WTC11 (cell line): Measurements from ENCODE around the gene DENND5A. TPM values are rescaled to one million over a fixed set of nuclear protein-coding genes. Genes with fewer than 3 reads are reported as not detected.

Experiments used
- ATAC-seq: fragments of 200-7000 bp; cut with Tn5 transposase; 2 replicates; pipeline ENCODE4 v1.10.0; 2021; ENCODE audit warnings: mild to moderate bottlenecking, moderate library complexity
- CTCF ChIA-PET: fragments of 300-600 bp; sonication (Branson Sonifier 250); formaldehyde crosslinking; loops from one replicate; lab custom pipeline; 2021; ENCODE audit warnings: antibody characterized with exemption; lab: Charles Lee
- POLR2A ChIA-PET: fragments of 350-600 bp; sonication (Branson Sonifier 250); formaldehyde crosslinking; loops from one replicate; lab custom pipeline; 2021; ENCODE audit warnings: antibody characterized with exemption; lab: Charles Lee
- DNase-seq: peaks from one replicate; pipeline ENCODE4 v3.0.0; 2021; ENCODE audit warnings: low spot score
- H3K27ac Mint-ChIP-seq: 2 replicates; pipeline ENCODE4 v1.8.0; 2021; ENCODE audit warnings: mixed read lengths
- H3K27me3 Mint-ChIP-seq: 2 replicates; pipeline ENCODE4 v1.8.0; 2021; ENCODE audit warnings: low read depth, mild to moderate bottlenecking, moderate library complexity, mixed read lengths
- H3K36me3 Mint-ChIP-seq: 2 replicates; pipeline ENCODE4 v1.8.0; 2021; ENCODE audit warnings: mixed read lengths
- H3K4me1 Mint-ChIP-seq: 2 replicates; pipeline ENCODE4 v1.8.0; 2022; ENCODE audit warnings: mixed read lengths
- H3K4me3 Mint-ChIP-seq: 2 replicates; pipeline ENCODE4 v1.8.0; 2021; ENCODE audit warnings: mild to moderate bottlenecking, moderate library complexity, mixed read lengths
- H3K9me3 Mint-ChIP-seq: 2 replicates; pipeline ENCODE4 v1.8.0; 2021; ENCODE audit warnings: mixed read lengths
- ATF1 ChIP-seq: sonication (generic); formaldehyde crosslinking; IDR thresholded peaks from 2 replicates; pipeline ENCODE4 v1.8.1; 2023; ENCODE audit warnings: mild to moderate bottlenecking, moderate library complexity, missing genetic modification reagents
- CREB1 ChIP-seq: sonication (generic); formaldehyde crosslinking; IDR thresholded peaks from 2 replicates; pipeline ENCODE4 v1.8.0; 2023; ENCODE audit warnings: mild to moderate bottlenecking, missing genetic modification reagents
- CTCF ChIP-seq: fragments of 200-600 bp; IDR thresholded peaks from 2 replicates; pipeline ENCODE4 v1.8.0; 2022; ENCODE audit warnings: antibody characterized with exemption
- ELF4 ChIP-seq: sonication (generic); formaldehyde crosslinking; IDR thresholded peaks from 2 replicates; pipeline ENCODE4 v1.8.1; 2022; ENCODE audit warnings: low read depth, mild to moderate bottlenecking, moderate library complexity, missing genetic modification reagents
- ERG ChIP-seq: fragments of 250-450 bp; sonication (Bioruptor Pico); IDR thresholded peaks from 2 replicates; pipeline ENCODE4 v1.8.0; 2021; ENCODE audit warnings: mild to moderate bottlenecking
- FOXJ3 ChIP-seq: sonication (generic); formaldehyde crosslinking; IDR thresholded peaks from 2 replicates; pipeline ENCODE4 v1.9.0; 2021; ENCODE audit warnings: missing genetic modification reagents, mild to moderate bottlenecking, borderline replicate concordance
- FOXP1 ChIP-seq: sonication (generic); formaldehyde crosslinking; IDR thresholded peaks from 2 replicates; pipeline ENCODE4 v1.8.0; 2022; ENCODE audit warnings: missing genetic modification reagents, mild to moderate bottlenecking, moderate library complexity, borderline replicate concordance
- GRHL2 ChIP-seq: fragments of 250-450 bp; sonication (Bioruptor Pico); IDR thresholded peaks from 2 replicates; pipeline ENCODE4 v1.8.0; 2022; ENCODE audit warnings: mild to moderate bottlenecking, moderate library complexity; ENCODE audit not compliant: insufficient replicate concordance, severe bottlenecking
- JAZF1 ChIP-seq: fragments of 250-450 bp; sonication (Bioruptor Pico); IDR thresholded peaks from 2 replicates; pipeline ENCODE4 v1.9.0; 2021; ENCODE audit warnings: moderate library complexity, mild to moderate bottlenecking, inconsistent platforms
- JUN ChIP-seq: sonication (generic); formaldehyde crosslinking; IDR thresholded peaks from 2 replicates; pipeline ENCODE4 v1.8.0; 2023; ENCODE audit warnings: mild to moderate bottlenecking, missing genetic modification reagents
- NR2C2 ChIP-seq: sonication (generic); formaldehyde crosslinking; IDR thresholded peaks from 2 replicates; pipeline ENCODE4 v1.8.0; 2022; ENCODE audit warnings: mild to moderate bottlenecking, missing genetic modification reagents
- RORB ChIP-seq: fragments of 250-450 bp; sonication (Bioruptor Pico); IDR thresholded peaks from 2 replicates; pipeline ENCODE4 v1.9.0; 2021; ENCODE audit warnings: mild to moderate bottlenecking
- SMAD3 ChIP-seq: sonication (generic); formaldehyde crosslinking; IDR thresholded peaks from 2 replicates; pipeline ENCODE4 v1.8.0; 2022; ENCODE audit warnings: missing genetic modification reagents, mild to moderate bottlenecking, borderline replicate concordance
- TEAD4 ChIP-seq: sonication (generic); formaldehyde crosslinking; IDR thresholded peaks from 2 replicates; pipeline ENCODE4 v1.8.0; 2022; ENCODE audit warnings: mild to moderate bottlenecking, missing genetic modification reagents
- ZBTB43 ChIP-seq: sonication (generic); formaldehyde crosslinking; IDR thresholded peaks from 2 replicates; pipeline ENCODE4 v1.8.1; 2023; ENCODE audit warnings: mild to moderate bottlenecking, missing genetic modification reagents
- ZNF532 ChIP-seq: fragments of 250-450 bp; sonication (Bioruptor Pico); IDR thresholded peaks from 2 replicates; pipeline ENCODE4 v1.9.0; 2021; ENCODE audit warnings: mild to moderate bottlenecking, borderline replicate concordance
- ZSCAN18 ChIP-seq: fragments of 250-450 bp; sonication (Bioruptor Pico); IDR thresholded peaks from 2 replicates; pipeline ENCODE4 v2.1.2; 2022; ENCODE audit warnings: mild to moderate bottlenecking, moderate library complexity
- total RNA-seq: library from RNA; stranded (reverse); gene quantifications from 3 replicates; pipeline ENCODE4 v1.2.3, GENCODE V29; 2021

The DENND5A gene
- total RNA-seq, 1 experiment from 2014 or later = 69.3 TPM

- TF ChIP-seq JAZF1 (CRISPR knock-in tag) (no peak), ZNF532 (no peak)
These were observed 77.5 kb downstream of the DENND5A start (continued) for GRCh38 chr11:9187616-9188015.

- CTCF ChIA-PET = no interaction called here
- ATAC-seq (no peak), DNase-seq (no peak)
- TF ChIP-seq FOXJ3 (CRISPR knock-in tag) = no peak
- no peak for TF ChIP-seq RORB (CRISPR knock-in tag)
- TF ChIP-seq ELF4 (CRISPR knock-in tag) = no peak
- no peak for TF ChIP-seq ZBTB43
- no peak for TF ChIP-seq CREB1 (CRISPR knock-in tag)
- no peak for TF ChIP-seq ATF1 (CRISPR knock-in tag)
- TF ChIP-seq JAZF1 (CRISPR knock-in tag) = no peak
- no peak for TF ChIP-seq JUN (CRISPR knock-in tag)
- TF ChIP-seq ZSCAN18 (CRISPR knock-in tag) = no peak
- Mint-ChIP-seq H3K36me3 (peaks cover 36% of the 10 kb centered on the region), H3K4me3 (no peak overlapping the region), H3K27me3 (no peaks in the 10 kb centered on the region), H3K4me1 (no peaks in the 10 kb centered on the region), H3K9me3 (peaks cover 13% of the 10 kb centered on the region), H3K27ac (no peak overlapping the region)
- POLR2A ChIA-PET = no interaction called here
These were observed 80.6 kb downstream of the DENND5A start for GRCh38 chr11:9184516-9184915.

GRCh38 chr11:9182180-9182871 lies 82.8 kb downstream of the DENND5A start:
- CTCF ChIA-PET = no interaction called here
- TF ChIP-seq SMAD3 (no peak), NR2C2 (no peak), ERG (no peak), GRHL2 (no peak), CTCF (no peak), TEAD4 (no peak), FOXP1 (CRISPR knock-in tag) (no peak)
- H3K27ac Mint-ChIP-seq = no peak overlapping the region
- H3K27me3 Mint-ChIP-seq = no peaks in the 10 kb centered on the region
- H3K9me3 Mint-ChIP-seq = no peaks in the 10 kb centered on the region
- peaks cover 38% of the 10 kb centered on the region for H3K36me3 Mint-ChIP-seq
- no peak for ATAC-seq
- H3K4me1 Mint-ChIP-seq = no peaks in the 10 kb centered on the region
- DNase-seq = no peak
- no peak overlapping the region for H3K4me3 Mint-ChIP-seq
- POLR2A ChIA-PET = no interaction called here
